Lower lobe of right lung (tissue), 2 donors: ENCODE data around the gene WIPF2. TPM values are rescaled to one million over a fixed set of nuclear protein-coding genes. Genes with fewer than 3 reads are reported as not detected.

ENCODE experiments used
- ATAC-seq, 2 donors: fragments of 200-7000 bp; cut with Tn5 transposase; one replicate each; pipeline ENCODE4 v1.9.1; 2020 to 2022; ENCODE audit warnings: mild to moderate bottlenecking in 2 of 2, moderate library complexity in 2 of 2
- DNase-seq: peaks from one replicate; pipeline ENCODE4 v3.0.0-alpha.2; 2020
- H3K27ac ChIP-seq: fragments of 200-600 bp; one replicate; pipeline ENCODE4 v1.8.0; 2022
- H3K27me3 ChIP-seq: fragments of 200-600 bp; one replicate; pipeline ENCODE4 v1.8.0; 2022; ENCODE audit warnings: low read depth
- H3K36me3 ChIP-seq: fragments of 200-600 bp; one replicate; pipeline ENCODE4 v1.8.0; 2022; ENCODE audit warnings: mild to moderate bottlenecking
- H3K4me1 ChIP-seq: fragments of 200-600 bp; one replicate; pipeline ENCODE4 v1.8.0; 2022
- H3K4me3 ChIP-seq: fragments of 200-600 bp; one replicate; pipeline ENCODE4 v1.8.0; 2022; ENCODE audit warnings: mild to moderate bottlenecking
- H3K9me3 ChIP-seq: fragments of 200-600 bp; one replicate; pipeline ENCODE4 v1.8.0; 2022
- intact Hi-C: fragments of 100-400 bp; cut with DNase I; formaldehyde crosslinking; loops from one replicate; pipeline ENCODE4 v1.11.0; 2022
- total RNA-seq: library from RNA; stranded (reverse); fragmentation: NEBNext Ultra II Directional; extraction: Animal tissue kit (Norgen Biotek cat#: 25700); gene quantifications from one replicate; pipeline ENCODE4 v1.2.1, GENCODE V29; 2021
- TF ChIP-seq, protein P1 (sequence below): fragments of 200-600 bp; IDR thresholded peaks from one replicate; pipeline ENCODE4 v1.8.0; 2022; ENCODE audit warnings: antibody characterized with exemption, mild to moderate bottlenecking
- donor health status: DM: no; HTN: yes; CAD: no; lungs with severe emphysema.

Gene WIPF2
- total RNA-seq, 1 donor from 2014 or later: 42.4 TPM

DNA sequence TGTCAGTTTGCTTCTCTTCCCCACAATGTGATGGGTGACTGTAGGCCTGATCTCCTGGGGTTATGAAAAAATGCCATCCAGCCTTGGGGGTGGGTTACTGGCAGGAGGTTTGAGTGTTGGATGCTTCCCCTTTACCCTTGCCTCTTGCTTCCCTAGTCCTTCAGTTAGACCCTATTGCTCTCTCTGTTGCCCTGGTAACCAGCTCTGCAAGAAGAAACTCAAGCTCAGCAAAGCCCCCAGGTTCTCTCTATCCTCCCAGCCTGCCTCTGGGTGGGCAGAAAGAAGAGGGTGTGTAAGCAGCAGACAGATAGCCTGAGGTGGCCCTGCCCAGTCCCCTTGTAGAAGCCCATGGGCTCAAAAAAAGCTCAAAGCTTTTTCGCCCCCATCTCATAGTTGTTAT is 44.6 kb upstream of the WIPF2 start:
- H3K27ac ChIP-seq: no peak overlapping the region
- intact Hi-C loops: no loop called here
- no peaks in the 10 kb centered on the region for H3K27me3 ChIP-seq
- ATAC-seq (no peak), DNase-seq (no peak)
- no peak overlapping the region for H3K4me3 ChIP-seq
- H3K4me1 ChIP-seq: peaks cover 15% of the 10 kb centered on the region
- H3K9me3 ChIP-seq: no peaks in the 10 kb centered on the region
- TF ChIP-seq, protein P1, sequence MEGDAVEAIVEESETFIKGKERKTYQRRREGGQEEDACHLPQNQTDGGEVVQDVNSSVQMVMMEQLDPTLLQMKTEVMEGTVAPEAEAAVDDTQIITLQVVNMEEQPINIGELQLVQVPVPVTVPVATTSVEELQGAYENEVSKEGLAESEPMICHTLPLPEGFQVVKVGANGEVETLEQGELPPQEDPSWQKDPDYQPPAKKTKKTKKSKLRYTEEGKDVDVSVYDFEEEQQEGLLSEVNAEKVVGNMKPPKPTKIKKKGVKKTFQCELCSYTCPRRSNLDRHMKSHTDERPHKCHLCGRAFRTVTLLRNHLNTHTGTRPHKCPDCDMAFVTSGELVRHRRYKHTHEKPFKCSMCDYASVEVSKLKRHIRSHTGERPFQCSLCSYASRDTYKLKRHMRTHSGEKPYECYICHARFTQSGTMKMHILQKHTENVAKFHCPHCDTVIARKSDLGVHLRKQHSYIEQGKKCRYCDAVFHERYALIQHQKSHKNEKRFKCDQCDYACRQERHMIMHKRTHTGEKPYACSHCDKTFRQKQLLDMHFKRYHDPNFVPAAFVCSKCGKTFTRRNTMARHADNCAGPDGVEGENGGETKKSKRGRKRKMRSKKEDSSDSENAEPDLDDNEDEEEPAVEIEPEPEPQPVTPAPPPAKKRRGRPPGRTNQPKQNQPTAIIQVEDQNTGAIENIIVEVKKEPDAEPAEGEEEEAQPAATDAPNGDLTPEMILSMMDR: no peak
- H3K36me3 ChIP-seq: peaks cover 64% of the 10 kb centered on the region

DNA sequence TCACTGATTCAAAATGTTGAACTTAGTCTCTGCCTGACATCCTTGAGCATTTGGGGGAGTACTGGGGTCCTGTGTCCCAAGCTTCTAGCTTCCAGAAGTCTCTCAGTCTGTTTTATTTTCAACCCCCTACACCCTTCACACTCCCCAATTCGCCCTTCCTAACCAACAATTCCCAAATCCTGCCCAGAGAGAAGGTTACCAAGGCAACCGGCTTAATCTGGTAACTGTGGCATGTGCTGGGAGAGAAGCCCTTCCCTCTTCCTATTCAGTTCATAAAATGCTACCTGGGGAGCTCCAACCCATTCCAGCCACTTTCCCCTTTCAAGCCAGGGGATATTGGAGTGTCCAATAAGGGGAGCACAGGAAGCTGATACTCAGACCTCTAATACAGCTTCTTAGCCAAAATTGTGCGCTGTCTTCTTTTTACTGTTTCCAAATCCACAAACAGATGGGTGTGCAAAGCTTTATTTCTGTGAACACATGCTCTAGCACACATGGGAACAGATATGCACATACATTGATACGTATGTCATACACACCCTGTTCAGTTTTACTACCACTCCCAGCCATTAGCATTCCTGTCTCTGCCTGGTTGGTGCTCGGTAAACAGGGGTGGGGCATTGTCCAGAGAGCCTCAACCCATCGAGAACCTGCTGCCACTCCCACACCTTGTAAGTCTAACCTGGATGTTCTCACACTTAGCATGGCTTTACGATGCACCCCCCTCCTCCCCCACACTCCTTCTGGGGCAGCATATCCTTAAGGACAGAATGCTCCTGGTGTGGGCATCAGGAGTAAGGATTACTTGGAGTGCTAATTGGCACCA is 43.0 kb upstream of the WIPF2 start:
- Histone ChIP-seq H3K27ac (peak overlapping the region; percentile 56), H3K36me3 (peaks cover 48% of the 10 kb centered on the region), H3K4me3 (no peak overlapping the region), H3K9me3 (no peaks in the 10 kb centered on the region), H3K4me1 (peaks cover 15% of the 10 kb centered on the region), H3K27me3 (no peaks in the 10 kb centered on the region)
- TF ChIP-seq, protein P1: no peak
- DNase-seq (peak; percentile 73), ATAC-seq (peak; percentile 70 to 83)
- intact Hi-C loops: no loop called here

DNA sequence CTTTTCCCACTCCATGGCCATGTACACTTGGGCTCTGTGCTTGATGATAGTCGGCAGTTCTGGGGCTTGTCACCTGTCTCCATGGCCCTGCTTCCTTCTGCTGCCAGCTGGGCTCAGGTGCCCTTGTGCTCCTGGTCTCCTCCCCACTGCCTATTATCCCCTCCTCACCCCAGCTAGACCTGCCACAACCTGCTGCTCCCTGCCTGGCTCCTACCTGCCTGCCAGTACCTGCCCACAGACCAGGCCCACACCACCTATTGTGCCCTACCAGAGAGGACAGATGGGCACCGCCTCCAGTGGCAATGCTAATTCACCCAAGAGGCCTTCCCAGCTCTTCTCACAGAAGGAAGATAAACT is 42.4 kb upstream of the WIPF2 start:
- peak overlapping the region; percentile 53 for H3K4me3 ChIP-seq
- TF ChIP-seq, protein P1: no peak
- intact Hi-C loops: no loop called here
- peak overlapping the region; percentile 56 for H3K27ac ChIP-seq
- ATAC-seq (peak; percentile 18 to 29), DNase-seq (peak; percentile 57)
- peaks cover 15% of the 10 kb centered on the region for H3K4me1 ChIP-seq
- no peaks in the 10 kb centered on the region for H3K9me3 ChIP-seq
- peaks cover 42% of the 10 kb centered on the region for H3K36me3 ChIP-seq
- no peaks in the 10 kb centered on the region for H3K27me3 ChIP-seq

DNA sequence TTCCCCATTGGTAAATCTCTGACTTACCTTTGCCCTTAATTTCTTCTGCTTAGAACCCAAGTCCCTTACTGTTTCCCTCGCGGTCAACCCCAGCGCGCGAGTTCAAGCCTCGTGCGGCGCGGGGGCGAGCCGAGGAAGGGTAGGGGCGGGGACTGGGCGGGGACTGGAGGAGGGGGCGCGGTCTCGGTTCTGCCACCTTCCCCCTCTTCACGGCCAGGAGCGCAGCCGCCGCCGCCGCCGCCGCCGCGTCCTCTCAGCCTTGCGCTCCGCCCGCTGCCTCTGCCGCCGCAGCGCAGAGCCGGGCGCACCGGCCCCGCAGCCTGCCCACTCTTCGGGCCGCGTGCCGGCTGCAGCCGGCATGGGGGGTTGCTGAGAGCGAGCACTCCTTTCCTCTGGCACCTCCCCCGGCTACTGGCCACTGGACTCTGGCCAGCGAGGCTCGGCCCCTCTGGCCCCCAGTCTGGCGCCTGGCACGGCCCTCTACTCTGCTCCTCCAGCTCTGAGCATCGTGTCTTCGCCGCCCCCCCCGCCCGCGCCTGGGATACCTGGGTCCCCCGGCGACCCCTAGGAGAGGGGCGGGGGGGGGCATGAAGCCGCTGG is 41.7 kb upstream of the WIPF2 start, which contains the start of gene RAPGEFL1:
TSS of gene RAPGEFL1 (plus strand) at position 196 of the 600 bp plus-strand sequence. CDS start at position 588, 392 bp downstream.
- Histone ChIP-seq H3K27me3 (no peaks in the 10 kb centered on the region), H3K9me3 (no peaks in the 10 kb centered on the region), H3K27ac (peak within 1 kb of the TSS; percentile 56), H3K4me3 (peak within 1 kb of the TSS; percentile 53), H3K36me3 (peaks cover 35% of the 10 kb centered on the region), H3K4me1 (peaks cover 15% of the 10 kb centered on the region)
- ATAC-seq (peak; percentile 91 to 94), DNase-seq (peak; percentile 88)
- intact Hi-C loops: no loop called here
- TF ChIP-seq, protein P1: no peak

DNA sequence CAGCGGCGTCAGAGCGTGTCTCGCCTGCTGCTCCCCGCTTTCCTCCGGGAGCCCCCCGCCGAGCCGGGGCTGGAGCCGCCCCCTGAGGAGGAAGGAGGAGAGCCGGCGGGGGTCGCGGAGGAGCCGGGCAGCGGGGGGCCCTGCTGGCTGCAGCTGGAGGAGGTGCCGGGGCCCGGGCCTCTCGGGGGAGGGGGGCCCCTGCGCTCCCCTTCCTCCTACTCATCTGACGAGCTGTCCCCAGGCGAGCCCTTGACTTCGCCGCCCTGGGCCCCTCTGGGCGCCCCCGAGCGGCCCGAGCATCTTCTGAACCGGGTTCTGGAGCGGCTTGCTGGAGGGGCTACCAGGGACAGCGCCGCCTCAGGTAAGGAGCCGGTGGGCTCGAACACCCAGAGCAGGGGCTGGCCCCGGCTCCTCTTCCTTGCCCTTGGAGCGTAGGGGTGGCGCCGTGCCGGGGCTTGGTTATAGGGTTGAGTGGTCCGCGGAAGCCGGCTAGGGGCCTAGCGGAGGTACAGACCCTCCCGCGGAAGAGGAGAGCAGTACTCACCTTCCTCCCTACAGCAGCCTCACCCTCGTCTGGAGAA is 41.0 kb upstream of the WIPF2 start:
- no peaks in the 10 kb centered on the region for H3K27me3 ChIP-seq
- H3K4me3 ChIP-seq: peak overlapping the region; percentile 53
- H3K36me3 ChIP-seq: peaks cover 30% of the 10 kb centered on the region
- ATAC-seq (peak in 1 of 2 donors; percentile 1), DNase-seq (no peak)
- peaks cover 15% of the 10 kb centered on the region for H3K4me1 ChIP-seq
- TF ChIP-seq, protein P1: no peak
- intact Hi-C loops: no loop called here
- no peaks in the 10 kb centered on the region for H3K9me3 ChIP-seq
- no peak overlapping the region for H3K27ac ChIP-seq
